Esophagus squamous epithelium (tissue), 4 donors: ENCODE data around the gene DCBLD2.

ENCODE experiments used
- CTCF ChIP-seq, 6 experiments: fragments of 450-650 bp in 4 of 6; fragments of 200-600 bp in 2 of 6; sonication (generic) in 2 of 6; IDR thresholded peaks; one replicate each; pipeline ENCODE4 v1.5.1; 2016 to 2019; ENCODE audit warnings: antibody characterized with exemption in 6 of 6, mild to moderate bottlenecking in 4 of 6, moderate library complexity in 4 of 6
- POLR2A ChIP-seq, 4 donors: fragments of 450-650 bp; IDR thresholded peaks; one replicate each; pipeline ENCODE4 v1.6.1; 2017; ENCODE audit warnings: antibody characterized with exemption in 4 of 4, mild to moderate bottlenecking in 4 of 4, moderate library complexity in 3 of 4

- TF ChIP-seq CTCF (IDR thresholded peaks at IDR 0.05) (no peak), POLR2A (IDR thresholded peaks at IDR 0.05) (no peak)
These were observed 9.2 kb downstream of the DCBLD2 start for GRCh38 chr3:98892263-98892662.
